Suprapubic skin (tissue), 3 donors: ENCODE measurements around the gene SPEM3.
"Not testable (repeated sequence)": the region's sequence is repeated elsewhere in the genome, so short reads cannot be mapped to it uniquely, and the experiment has no call there.

Source experiments
- EP300 ChIP-seq: sonication (generic); formaldehyde crosslinking; IDR thresholded peaks from one replicate; pipeline ENCODE4 v1.6.1; 2017; ENCODE audit warnings: antibody characterized with exemption
- POLR2A ChIP-seq, 2 donors: fragments of 450-650 bp; IDR thresholded peaks; one replicate each; pipeline ENCODE4 v1.6.1; 2017; ENCODE audit warnings: antibody characterized with exemption in 2 of 2, mild to moderate bottlenecking in 2 of 2, moderate library complexity in 2 of 2
- TF ChIP-seq, protein P1 (sequence below), 2 donors: fragments of 200-600 bp in 1 of 2; fragments of 450-650 bp in 1 of 2; sonication (generic) in 1 of 2; IDR thresholded peaks; one replicate each; pipeline ENCODE4 v1.5.1; 2016 to 2019; ENCODE audit warnings: antibody characterized with exemption in 2 of 2, mild to moderate bottlenecking in 1 of 2, moderate library complexity in 1 of 2

DNA sequence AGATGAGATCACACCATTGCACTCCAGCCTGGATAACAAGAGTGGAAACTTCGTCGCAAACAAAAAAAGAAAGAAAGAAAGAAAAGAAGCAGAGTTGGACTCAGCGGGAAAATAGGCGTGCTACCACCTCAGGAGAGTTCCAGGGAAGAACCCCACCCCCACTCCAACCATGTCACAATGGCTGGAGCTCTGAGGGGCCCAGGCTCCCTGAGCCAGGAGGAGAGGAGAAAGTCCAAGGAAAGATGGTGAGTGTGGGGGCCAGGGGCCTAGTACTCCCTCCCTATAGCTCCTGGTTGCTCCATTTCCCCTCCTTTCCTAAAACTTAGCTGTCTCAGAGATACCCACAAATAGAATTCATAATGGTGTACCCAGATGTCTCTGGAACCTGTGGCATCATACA is 52.6 kb downstream of the SPEM3 start, which contains the start of gene SLC35G6:
- TF ChIP-seq, protein P1, sequence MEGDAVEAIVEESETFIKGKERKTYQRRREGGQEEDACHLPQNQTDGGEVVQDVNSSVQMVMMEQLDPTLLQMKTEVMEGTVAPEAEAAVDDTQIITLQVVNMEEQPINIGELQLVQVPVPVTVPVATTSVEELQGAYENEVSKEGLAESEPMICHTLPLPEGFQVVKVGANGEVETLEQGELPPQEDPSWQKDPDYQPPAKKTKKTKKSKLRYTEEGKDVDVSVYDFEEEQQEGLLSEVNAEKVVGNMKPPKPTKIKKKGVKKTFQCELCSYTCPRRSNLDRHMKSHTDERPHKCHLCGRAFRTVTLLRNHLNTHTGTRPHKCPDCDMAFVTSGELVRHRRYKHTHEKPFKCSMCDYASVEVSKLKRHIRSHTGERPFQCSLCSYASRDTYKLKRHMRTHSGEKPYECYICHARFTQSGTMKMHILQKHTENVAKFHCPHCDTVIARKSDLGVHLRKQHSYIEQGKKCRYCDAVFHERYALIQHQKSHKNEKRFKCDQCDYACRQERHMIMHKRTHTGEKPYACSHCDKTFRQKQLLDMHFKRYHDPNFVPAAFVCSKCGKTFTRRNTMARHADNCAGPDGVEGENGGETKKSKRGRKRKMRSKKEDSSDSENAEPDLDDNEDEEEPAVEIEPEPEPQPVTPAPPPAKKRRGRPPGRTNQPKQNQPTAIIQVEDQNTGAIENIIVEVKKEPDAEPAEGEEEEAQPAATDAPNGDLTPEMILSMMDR (IDR thresholded peaks at IDR 0.05): not testable (repeated sequence)
- not testable (repeated sequence) for TF ChIP-seq EP300; POLR2A (IDR thresholded peaks at IDR 0.05)
